Prostate gland (tissue), 2 donors: ENCODE measurements around the gene NRXN3. TPM values are rescaled to one million over a fixed set of nuclear protein-coding genes. Genes with fewer than 3 reads are reported as not detected.

ENCODE experiments used
- DNase-seq: peaks from one replicate; pipeline ENCODE4 v3.0.0-alpha.2; 2019; ENCODE audit warnings: low spot score
- H3K27ac ChIP-seq, 2 donors: fragments of 200-600 bp; sonication (generic); 2 replicates each; pipeline ENCODE4 v1.5.1; 2017 to 2019
- H3K27me3 ChIP-seq: fragments of 200-600 bp; sonication (generic); replicated peaks from 2 replicates; pipeline ENCODE4 v1.5.1; 2019; ENCODE audit not compliant: insufficient read depth
- H3K36me3 ChIP-seq, 2 donors: fragments of 200-600 bp; sonication (generic); 1 replicate in 1 of 2; 2 replicates in 1 of 2; pipeline versions ENCODE4 v1.5.1 to v1.8.1; 2017 to 2019
- H3K4me1 ChIP-seq: fragments of 200-600 bp; sonication (generic); replicated peaks from 2 replicates; pipeline ENCODE4 v1.5.1; 2019
- H3K4me3 ChIP-seq, 2 donors: fragments of 200-600 bp; sonication (generic); 2 replicates each; pipeline ENCODE4 v1.5.1; 2017 to 2019
- H3K9me3 ChIP-seq: fragments of 200-600 bp; sonication (generic); 2 replicates; pipeline ENCODE4 v1.5.1; 2017
- CTCF ChIP-seq, 4 experiments: fragments of 200-600 bp in 2 of 4; fragments of 450-650 bp in 2 of 4; sonication (generic) in 2 of 4; IDR thresholded peaks; 1 replicate in 3 of 4; 2 replicates in 1 of 4; pipeline ENCODE4 v1.5.1; 2016 to 2019; ENCODE audit warnings: antibody characterized with exemption in 4 of 4, mild to moderate bottlenecking in 2 of 4, moderate library complexity in 2 of 4
- POLR2A ChIP-seq: fragments of 450-650 bp; IDR thresholded peaks from one replicate; pipeline ENCODE4 v1.6.1; 2016; ENCODE audit warnings: antibody characterized with exemption, mild to moderate bottlenecking
- POLR2AphosphoS5 ChIP-seq: sonication (generic); formaldehyde crosslinking; IDR thresholded peaks from one replicate; pipeline ENCODE4 v1.6.1; 2017; ENCODE audit warnings: antibody characterized with exemption
- WGBS: methylation state at CpG from one replicate; pipeline ENCODE4 v1.1.5; 2018; 5-methylcytosine and 5-hydroxymethylcytosine counted together
- intact Hi-C: fragments of 100-400 bp; cut with DNase I; formaldehyde crosslinking; loops from one replicate; pipeline ENCODE4 v1.14.2; 2022
- total RNA-seq, 2 donors: library from RNA; depleted of rRNA; stranded (reverse); fragments of >200 nt; gene quantifications; one replicate each; pipeline ENCODE4 v1.1.0, GENCODE V29; 2016

Gene NRXN3
- total RNA-seq, 2 donors from 2014 or later, result 6.6 to 8.2 TPM

- H3K27me3 ChIP-seq, result no peaks in the 10 kb centered on the region
- H3K9me3 ChIP-seq, result no peaks in the 10 kb centered on the region
- no peaks in the 10 kb centered on the region for H3K4me1 ChIP-seq
- H3K4me3 ChIP-seq, result no peak overlapping the region
- 93% methylated on average over 1 of the region's 1 CpG for whole genome bisulfite sequencing
- no peak overlapping the region for H3K27ac ChIP-seq
- TF ChIP-seq POLR2AphosphoS5, result no peak
- TF ChIP-seq CTCF (IDR thresholded peaks at IDR 0.05), result no peak
- TF ChIP-seq POLR2A, result no peak
- H3K36me3 ChIP-seq, result no peaks in the 10 kb centered on the region
- intact Hi-C loops, result no loop called here
- DNase-seq, result no peak
These were observed 1378.7 kb downstream of the NRXN3 start for GRCh38 chr14:79548836-79549235.

GRCh38 chr14:79549515-79549914 is 1379.3 kb downstream of the NRXN3 start:
- TF ChIP-seq CTCF (IDR thresholded peaks at IDR 0.05), result no peak
- TF ChIP-seq POLR2A, result no peak
- TF ChIP-seq POLR2AphosphoS5, result no peak
- 91% methylated on average over 5 of the region's 5 CpGs for WGBS
- Histone ChIP-seq H3K27ac (no peak overlapping the region), H3K36me3 (no peaks in the 10 kb centered on the region), H3K4me1 (no peaks in the 10 kb centered on the region), H3K4me3 (no peak overlapping the region), H3K27me3 (no peaks in the 10 kb centered on the region), H3K9me3 (no peaks in the 10 kb centered on the region)
- DNase-seq, result no peak
- intact Hi-C loops, result no loop called here

GRCh38 chr14:79551523-79551922 is 1381.3 kb downstream of the NRXN3 start:
- Histone ChIP-seq H3K36me3 (no peaks in the 10 kb centered on the region), H3K4me1 (no peaks in the 10 kb centered on the region), H3K27me3 (no peaks in the 10 kb centered on the region), H3K9me3 (no peaks in the 10 kb centered on the region), H3K27ac (no peak overlapping the region), H3K4me3 (no peak overlapping the region)
- WGBS, result 93% methylated on average over 4 of the region's 4 CpGs
- intact Hi-C loops, result no loop called here
- no peak for DNase-seq
- TF ChIP-seq POLR2AphosphoS5 (no peak), POLR2A (no peak), CTCF (IDR thresholded peaks at IDR 0.05) (no peak)

GRCh38 chr14:79552778-79553177 is 1382.6 kb downstream of the NRXN3 start:
- intact Hi-C loops, result no loop called here
- no peaks in the 10 kb centered on the region for H3K27me3 ChIP-seq
- H3K4me3 ChIP-seq, result no peak overlapping the region
- H3K27ac ChIP-seq, result no peak overlapping the region
- 100% methylated on average over 1 of the region's 1 CpG for WGBS
- H3K9me3 ChIP-seq, result no peaks in the 10 kb centered on the region
- no peak for DNase-seq
- no peak for TF ChIP-seq CTCF (IDR thresholded peaks at IDR 0.05)
- TF ChIP-seq POLR2A, result no peak
- no peak for TF ChIP-seq POLR2AphosphoS5
- H3K36me3 ChIP-seq, result no peaks in the 10 kb centered on the region
- no peaks in the 10 kb centered on the region for H3K4me1 ChIP-seq

GRCh38 chr14:79554816-79555215 is 1384.6 kb downstream of the NRXN3 start:
- Histone ChIP-seq H3K4me3 (no peak overlapping the region), H3K36me3 (no peaks in the 10 kb centered on the region), H3K9me3 (no peaks in the 10 kb centered on the region), H3K4me1 (no peaks in the 10 kb centered on the region), H3K27ac (no peak overlapping the region), H3K27me3 (no peaks in the 10 kb centered on the region)
- DNase-seq, result no peak
- intact Hi-C loops, result no loop called here
- TF ChIP-seq CTCF (IDR thresholded peaks at IDR 0.05), result no peak
- no peak for TF ChIP-seq POLR2A
- WGBS, result 98% methylated on average over 3 of the region's 3 CpGs
